ENCODE measurements around the gene NHERF1. TPM values are rescaled to one million over a fixed set of nuclear protein-coding genes. Genes with fewer than 3 reads are reported as not detected.
A peak's percentile ranks its signal among the peaks of the same experiment; 100 is the strongest.

NHERF1 gene
- polyA plus RNA-seq, 1 of the 3 experiments (the other 2 are of a cell fraction): 40.1 TPM

DNA sequence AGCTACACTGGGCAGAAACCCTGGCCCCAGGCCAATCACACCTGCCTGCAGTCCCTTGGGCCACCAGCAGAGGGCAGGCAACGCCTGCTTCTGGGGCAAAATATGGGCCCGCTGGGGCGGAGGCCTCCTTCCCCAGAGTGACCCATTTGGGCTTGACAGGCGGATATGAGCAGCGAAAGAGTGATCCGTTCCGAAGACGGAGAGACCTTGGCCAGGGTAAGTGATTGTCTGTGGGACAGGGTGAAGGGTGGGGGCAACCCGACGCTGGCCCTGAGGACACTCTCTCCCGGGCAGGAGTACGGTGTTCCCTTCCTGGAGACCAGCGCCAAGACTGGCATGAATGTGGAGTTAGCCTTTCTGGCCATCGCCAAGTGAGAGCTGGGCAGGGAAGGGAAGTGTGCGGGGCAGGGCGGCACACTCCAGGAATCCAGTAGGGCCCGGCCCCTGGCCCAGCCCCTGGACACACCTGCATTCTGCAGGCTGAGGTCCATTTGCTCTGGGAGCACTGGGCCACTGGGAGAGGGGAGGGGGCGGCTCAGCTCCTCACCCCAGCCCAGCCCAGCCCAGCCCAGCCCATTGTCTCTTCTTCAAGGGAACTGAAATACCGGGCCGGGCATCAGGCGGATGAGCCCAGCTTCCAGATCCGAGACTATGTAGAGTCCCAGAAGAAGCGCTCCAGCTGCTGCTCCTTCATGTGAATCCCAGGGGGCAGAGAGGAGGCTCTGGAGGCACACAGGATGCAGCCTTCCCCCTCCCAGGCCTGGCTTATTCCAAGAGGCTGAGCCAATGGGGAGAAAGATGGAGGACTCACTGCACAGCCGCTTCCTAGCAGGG is 3.5 kb upstream of the NHERF1 start:
- H3F3A ChIP-seq (replicated peaks; ENCODE audit: insufficient read depth): peaks cover 14% of the 10 kb centered on the region
- POLR2A ChIA-PET: interaction anchor here (1.2 to 3.1 kb wide), 3 partner anchors 16 to 25 kb away, joined by 5 to 20 read pairs (median 6); no protein-coding TSS in a partner anchor
- DNase-seq: peak; percentile 90

DNA sequence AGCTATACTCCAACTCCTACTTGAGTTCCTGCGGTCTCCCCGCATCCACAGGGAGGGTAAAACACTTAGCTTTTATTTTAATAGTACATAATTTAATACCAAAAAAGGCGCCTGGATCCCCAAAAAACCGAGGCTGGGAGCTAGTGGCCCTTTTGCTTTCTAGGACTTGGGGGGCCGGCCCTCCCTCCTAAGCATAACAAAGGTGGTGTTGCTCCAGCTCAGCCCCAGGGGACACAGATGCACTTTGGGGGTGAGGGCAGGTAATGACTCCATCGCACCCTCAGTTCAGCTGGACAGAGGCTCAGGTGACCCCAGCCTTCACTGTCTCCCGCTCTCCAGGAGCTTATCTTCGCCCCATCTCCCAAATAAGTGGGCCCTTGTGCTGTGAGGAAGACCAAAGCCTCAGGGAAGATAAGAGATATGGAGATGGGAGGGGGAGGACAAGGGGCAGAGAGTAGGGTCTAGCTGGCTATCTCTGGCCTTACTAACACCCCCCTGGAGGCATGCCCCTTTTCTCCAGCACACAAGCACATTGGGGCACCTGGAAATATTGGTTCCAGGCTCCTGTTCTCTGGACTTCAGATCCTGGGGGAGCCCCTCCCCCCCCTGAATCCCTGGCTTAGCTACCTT is 2.8 kb upstream of the NHERF1 start:
- Histone ChIP-seq H3K27ac (ENCODE audit: low read depth in 2 of 2, low read length in 1 of 2) (no peak overlapping the region), H2AFZ (ENCODE audit: low read depth) (no peak overlapping the region), H3K4me1 (ENCODE audit: control insufficient read depth in 1 of 2, insufficient read depth in 2 of 2, low read depth in 1 of 2, low read length in 1 of 2) (peaks cover 0 to 17% of the 10 kb centered on the region in 2 experiments; a peak in 1 of 4 replicates), H3K9ac (no peak overlapping the region), H3K4me2 (no peak overlapping the region), H3K36me3 (replicated peaks in 1 of 2; ENCODE audit: control insufficient read depth in 1 of 2, insufficient read depth in 2 of 2, low read length in 1 of 2) (no peaks in the 10 kb centered on the region), H4K20me1 (ENCODE audit: insufficient read depth) (no peaks in the 10 kb centered on the region), H3K79me2 (ENCODE audit: insufficient read depth) (peaks cover 13% of the 10 kb centered on the region), H3F3A (replicated peaks; ENCODE audit: insufficient read depth) (peaks cover 14% of the 10 kb centered on the region), H3K9me2 (no peaks in the 10 kb centered on the region), H3K27me3 (ENCODE audit: insufficient read depth) (no peaks in the 10 kb centered on the region), H3K4me3 (ENCODE audit: low read depth in 2 of 2, low read length in 1 of 2) (no peak overlapping the region), H3K9me3 (no peaks in the 10 kb centered on the region)
- 88% methylated on average over 8 of the region's 8 CpGs for WGBS (ENCODE audit: low lambda C conversion rate)
- ChIA-PET CTCF (interaction anchor here (0.6 to 21.6 kb wide), 35 partner anchors 9 to 774 kb away, joined by 3 to 1361 read pairs (median 6); partner anchors contain the start of genes CD300H, FADS6, GRIN2C and NAT9), POLR2A (interaction anchor here (1.2 to 3.1 kb wide), 4 partner anchors 15 to 27 kb away, joined by 4 to 20 read pairs (median 6); no protein-coding TSS in a partner anchor)
- DNase-seq: no peak
- TF ChIP-seq NRF1 (IDR thresholded peaks at IDR 0.05; ENCODE audit: low read depth, low read length) (no peak), CHD2 (IDR thresholded peaks at IDR 0.05; ENCODE audit: low read length, partially characterized antibody) (no peak), FOSL2 (IDR thresholded peaks at IDR 0.05; ENCODE audit: borderline replicate concordance, low read depth) (no peak), POLR2AphosphoS5 (IDR thresholded peaks at IDR 0.05; ENCODE audit: low read depth, low read length) (no peak), FOXM1 (IDR thresholded peaks at IDR 0.05; ENCODE audit: low read depth) (no peak), SMC3 (IDR thresholded peaks at IDR 0.05; ENCODE audit: low read depth, low read length) (no peak), SIN3A (IDR thresholded peaks at IDR 0.05; ENCODE audit: borderline replicate concordance, low read depth, low read length) (no peak)
- TF ChIP-seq, protein P1, sequence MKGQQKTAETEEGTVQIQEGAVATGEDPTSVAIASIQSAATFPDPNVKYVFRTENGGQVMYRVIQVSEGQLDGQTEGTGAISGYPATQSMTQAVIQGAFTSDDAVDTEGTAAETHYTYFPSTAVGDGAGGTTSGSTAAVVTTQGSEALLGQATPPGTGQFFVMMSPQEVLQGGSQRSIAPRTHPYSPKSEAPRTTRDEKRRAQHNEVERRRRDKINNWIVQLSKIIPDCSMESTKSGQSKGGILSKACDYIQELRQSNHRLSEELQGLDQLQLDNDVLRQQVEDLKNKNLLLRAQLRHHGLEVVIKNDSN (IDR thresholded peaks at IDR 0.05; ENCODE audit: borderline replicate concordance, low read depth): no peak
- TF ChIP-seq, protein P2, sequence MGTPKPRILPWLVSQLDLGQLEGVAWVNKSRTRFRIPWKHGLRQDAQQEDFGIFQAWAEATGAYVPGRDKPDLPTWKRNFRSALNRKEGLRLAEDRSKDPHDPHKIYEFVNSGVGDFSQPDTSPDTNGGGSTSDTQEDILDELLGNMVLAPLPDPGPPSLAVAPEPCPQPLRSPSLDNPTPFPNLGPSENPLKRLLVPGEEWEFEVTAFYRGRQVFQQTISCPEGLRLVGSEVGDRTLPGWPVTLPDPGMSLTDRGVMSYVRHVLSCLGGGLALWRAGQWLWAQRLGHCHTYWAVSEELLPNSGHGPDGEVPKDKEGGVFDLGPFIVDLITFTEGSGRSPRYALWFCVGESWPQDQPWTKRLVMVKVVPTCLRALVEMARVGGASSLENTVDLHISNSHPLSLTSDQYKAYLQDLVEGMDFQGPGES (IDR thresholded peaks at IDR 0.05; ENCODE audit: low read depth, low read length): no peak

More for the DNA sequence above, 3.5 kb upstream of the NHERF1 start:
- H3K9me3 ChIP-seq: no peaks in the 10 kb centered on the region
- CTCF ChIA-PET: interaction anchor here (0.6 to 21.6 kb wide), 49 partner anchors 8 to 1335 kb away, joined by 3 to 1361 read pairs (median 4); partner anchors contain the start of genes CD300H, FADS6, GRIN2C and NAT9
- H3K27ac ChIP-seq (ENCODE audit: low read depth in 2 of 2, low read length in 1 of 2): no peak overlapping the region
- no peaks in the 10 kb centered on the region for H3K36me3 ChIP-seq (replicated peaks in 1 of 2; ENCODE audit: control insufficient read depth in 1 of 2, insufficient read depth in 2 of 2, low read length in 1 of 2)
- H3K27me3 ChIP-seq (ENCODE audit: insufficient read depth): no peaks in the 10 kb centered on the region; the same call in 1 of the 2 replicates
- no peak overlapping the region for H3K9ac ChIP-seq
- peaks cover 0 to 10% of the 10 kb centered on the region in 2 experiments; a peak in 1 of 4 replicates for H3K4me1 ChIP-seq (ENCODE audit: control insufficient read depth in 1 of 2, insufficient read depth in 2 of 2, low read depth in 1 of 2, low read length in 1 of 2)
- H3K79me2 ChIP-seq (ENCODE audit: insufficient read depth): peaks cover 11% of the 10 kb centered on the region
- H3K9me2 ChIP-seq: no peaks in the 10 kb centered on the region
- peak overlapping the region; percentile 10; the same call in 1 of the 2 replicates for H2AFZ ChIP-seq (ENCODE audit: low read depth)
- 48% methylated on average over 17 of the region's 24 CpGs for WGBS (ENCODE audit: low lambda C conversion rate)
- no peaks in the 10 kb centered on the region for H4K20me1 ChIP-seq (ENCODE audit: insufficient read depth)
- H3K4me3 ChIP-seq (ENCODE audit: low read depth in 2 of 2, low read length in 1 of 2): peak overlapping the region in 1 of 2 experiments; percentile 4; a peak in 1 of 4 replicates
- TF ChIP-seq GABPA (IDR thresholded peaks at IDR 0.05; ENCODE audit: low read depth) (no peak), RCOR1 (IDR thresholded peaks at IDR 0.05; ENCODE audit: low read length) (peak; percentile 67; the same call in 1 of the 2 replicates), FOXJ3 (CRISPR knock-in tag; IDR thresholded peaks at IDR 0.05) (peak; percentile 46; the same call in 1 of the 2 replicates), SIN3A (IDR thresholded peaks at IDR 0.05; ENCODE audit: borderline replicate concordance, low read depth, low read length) (peak; percentile 30; the same call in 1 of the 2 replicates), SMC3 (IDR thresholded peaks at IDR 0.05; ENCODE audit: low read depth, low read length) (peak; percentile 99), MXI1 (IDR thresholded peaks at IDR 0.05; ENCODE audit: low read depth, low read length) (no peak), RAD21 (IDR thresholded peaks at IDR 0.05; ENCODE audit: low read length) (peak; percentile 100), CHD2 (IDR thresholded peaks at IDR 0.05; ENCODE audit: low read length, partially characterized antibody) (peak; percentile 60), NFIC (IDR thresholded peaks at IDR 0.05; ENCODE audit: borderline replicate concordance) (peak; percentile 98)
- TF ChIP-seq, protein P1 (IDR thresholded peaks at IDR 0.05; ENCODE audit: borderline replicate concordance, low read depth): no peak
- TF ChIP-seq, protein P3, sequence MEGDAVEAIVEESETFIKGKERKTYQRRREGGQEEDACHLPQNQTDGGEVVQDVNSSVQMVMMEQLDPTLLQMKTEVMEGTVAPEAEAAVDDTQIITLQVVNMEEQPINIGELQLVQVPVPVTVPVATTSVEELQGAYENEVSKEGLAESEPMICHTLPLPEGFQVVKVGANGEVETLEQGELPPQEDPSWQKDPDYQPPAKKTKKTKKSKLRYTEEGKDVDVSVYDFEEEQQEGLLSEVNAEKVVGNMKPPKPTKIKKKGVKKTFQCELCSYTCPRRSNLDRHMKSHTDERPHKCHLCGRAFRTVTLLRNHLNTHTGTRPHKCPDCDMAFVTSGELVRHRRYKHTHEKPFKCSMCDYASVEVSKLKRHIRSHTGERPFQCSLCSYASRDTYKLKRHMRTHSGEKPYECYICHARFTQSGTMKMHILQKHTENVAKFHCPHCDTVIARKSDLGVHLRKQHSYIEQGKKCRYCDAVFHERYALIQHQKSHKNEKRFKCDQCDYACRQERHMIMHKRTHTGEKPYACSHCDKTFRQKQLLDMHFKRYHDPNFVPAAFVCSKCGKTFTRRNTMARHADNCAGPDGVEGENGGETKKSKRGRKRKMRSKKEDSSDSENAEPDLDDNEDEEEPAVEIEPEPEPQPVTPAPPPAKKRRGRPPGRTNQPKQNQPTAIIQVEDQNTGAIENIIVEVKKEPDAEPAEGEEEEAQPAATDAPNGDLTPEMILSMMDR (IDR thresholded peaks at IDR 0.05): peak; percentile 100
- no peak overlapping the region for H3K4me2 ChIP-seq

Data from SK-N-SH (cell line).